ENCODE results near the gene ACOX2. TPM values are rescaled to one million over a fixed set of nuclear protein-coding genes. Genes with fewer than 3 reads are reported as not detected.

ACOX2 gene
- total and polyA plus RNA-seq, 7 experiments from 2014 or later, result not detected

- POLR2A ChIA-PET, result no interaction called here
- H3K9me3 Mint-ChIP-seq, result no peaks in the 10 kb centered on the region
- H3K27ac Mint-ChIP-seq, result no peak overlapping the region
- Histone ChIP-seq H3K4me1 (ENCODE audit: control insufficient read depth in 2 of 2, insufficient read depth in 2 of 2, low read length in 2 of 2) (no peaks in the 10 kb centered on the region), H3K27ac (ENCODE audit: low read depth, low read length) (no peak overlapping the region), H3K36me3 (ENCODE audit: control insufficient read depth in 2 of 3, insufficient read depth in 3 of 3, low read length in 3 of 3) (no peaks in the 10 kb centered on the region), H3K4me3 (ENCODE audit: low read length) (no peak overlapping the region), H3K9me3 (ENCODE audit: control insufficient read depth in 2 of 3, low read length in 3 of 3) (no peaks in the 10 kb centered on the region), H3K27me3 (ENCODE audit: control insufficient read depth in 2 of 2, insufficient read depth in 2 of 2, low read length in 2 of 2) (no peaks in the 10 kb centered on the region)
- intact Hi-C loops (cut with micrococcal nuclease), result no loop called here
- CTCF ChIA-PET, result no interaction called here
- H3K4me1 Mint-ChIP-seq, result peaks cover 3 to 6% (median 5%) of the 10 kb centered on the region in 7 donors
- H3K4me3 Mint-ChIP-seq, result no peak overlapping the region
- DNase-seq (no peak), ATAC-seq (no peak)
- no peaks in the 10 kb centered on the region for H3K36me3 Mint-ChIP-seq
- H3K27me3 Mint-ChIP-seq, result peaks cover 0 to 12% (median 10%) of the 10 kb centered on the region in 5 donors
Measured at GRCh38 chr3:58573640-58574039, 36.6 kb upstream of the ACOX2 start.

- Mint-ChIP-seq H3K4me1 (peaks cover 4 to 7% (median 6%) of the 10 kb centered on the region in 7 donors), H3K27me3 (peaks cover 0 to 12% (median 10%) of the 10 kb centered on the region in 5 donors), H3K27ac (no peak overlapping the region), H3K36me3 (no peaks in the 10 kb centered on the region), H3K9me3 (no peaks in the 10 kb centered on the region), H3K4me3 (peak overlapping the region in 1 of 10 donors; percentile 18)
- H3K4me1 ChIP-seq (ENCODE audit: control insufficient read depth in 2 of 2, insufficient read depth in 2 of 2, low read length in 2 of 2), result no peaks in the 10 kb centered on the region
- CTCF ChIA-PET, result no interaction called here
- intact Hi-C loops (cut with micrococcal nuclease), result no loop called here
- no peak overlapping the region for H3K4me3 ChIP-seq (ENCODE audit: low read length)
- H3K27ac ChIP-seq (ENCODE audit: low read depth, low read length), result no peak overlapping the region
- DNase-seq (no peak), ATAC-seq (no peak)
- no peaks in the 10 kb centered on the region for H3K9me3 ChIP-seq (ENCODE audit: control insufficient read depth in 2 of 3, low read length in 3 of 3)
- POLR2A ChIA-PET, result no interaction called here
- H3K36me3 ChIP-seq (ENCODE audit: control insufficient read depth in 2 of 3, insufficient read depth in 3 of 3, low read length in 3 of 3), result no peaks in the 10 kb centered on the region
- no peaks in the 10 kb centered on the region for H3K27me3 ChIP-seq (ENCODE audit: control insufficient read depth in 2 of 2, insufficient read depth in 2 of 2, low read length in 2 of 2)
Measured at GRCh38 chr3:58572634-58573230, 35.7 kb upstream of the ACOX2 start.

GRCh38 chr3:58572013-58572633 lies 35.1 kb upstream of the ACOX2 start:
- Histone ChIP-seq H3K4me1 (ENCODE audit: control insufficient read depth in 2 of 2, insufficient read depth in 2 of 2, low read length in 2 of 2) (no peaks in the 10 kb centered on the region), H3K4me3 (ENCODE audit: low read length) (no peak overlapping the region), H3K36me3 (ENCODE audit: control insufficient read depth in 2 of 3, insufficient read depth in 3 of 3, low read length in 3 of 3) (no peaks in the 10 kb centered on the region), H3K27me3 (ENCODE audit: control insufficient read depth in 2 of 2, insufficient read depth in 2 of 2, low read length in 2 of 2) (no peaks in the 10 kb centered on the region), H3K27ac (ENCODE audit: low read depth, low read length) (no peak overlapping the region), H3K9me3 (ENCODE audit: control insufficient read depth in 2 of 3, low read length in 3 of 3) (no peaks in the 10 kb centered on the region)
- intact Hi-C loops (cut with micrococcal nuclease), result no loop called here
- no peak for ATAC-seq
- no peak overlapping the region for H3K27ac Mint-ChIP-seq
- peaks cover 4 to 7% (median 6%) of the 10 kb centered on the region in 7 donors for H3K4me1 Mint-ChIP-seq
- no peak overlapping the region for H3K4me3 Mint-ChIP-seq
- no peaks in the 10 kb centered on the region for H3K9me3 Mint-ChIP-seq
- CTCF ChIA-PET, result interaction anchor here (0.5 kb wide), 1 partner anchor 57 kb away, joined by 3 read pairs; no protein-coding TSS in a partner anchor
- no peak for DNase-seq
- POLR2A ChIA-PET, result no interaction called here
- H3K27me3 Mint-ChIP-seq, result peaks cover 0 to 11% (median 7%) of the 10 kb centered on the region in 5 donors
- no peaks in the 10 kb centered on the region for H3K36me3 Mint-ChIP-seq

GRCh38 chr3:58570851-58571250 lies 33.9 kb upstream of the ACOX2 start:
- Histone ChIP-seq H3K36me3 (ENCODE audit: control insufficient read depth in 2 of 3, insufficient read depth in 3 of 3, low read length in 3 of 3) (no peaks in the 10 kb centered on the region), H3K27ac (ENCODE audit: low read depth, low read length) (no peak overlapping the region), H3K4me3 (ENCODE audit: low read length) (no peak overlapping the region), H3K9me3 (ENCODE audit: control insufficient read depth in 2 of 3, low read length in 3 of 3) (no peaks in the 10 kb centered on the region), H3K27me3 (ENCODE audit: control insufficient read depth in 2 of 2, insufficient read depth in 2 of 2, low read length in 2 of 2) (no peaks in the 10 kb centered on the region), H3K4me1 (ENCODE audit: control insufficient read depth in 2 of 2, insufficient read depth in 2 of 2, low read length in 2 of 2) (no peaks in the 10 kb centered on the region)
- Mint-ChIP-seq H3K4me3 (no peak overlapping the region), H3K9me3 (no peaks in the 10 kb centered on the region), H3K36me3 (no peaks in the 10 kb centered on the region), H3K4me1 (peaks cover 4 to 7% (median 6%) of the 10 kb centered on the region in 7 donors), H3K27me3 (peaks cover 0 to 8% (median 4%) of the 10 kb centered on the region in 5 donors), H3K27ac (no peak overlapping the region)
- CTCF ChIA-PET, result interaction anchor here (0.6 kb wide), 1 partner anchor 297 kb away, joined by 8 read pairs; no protein-coding TSS in a partner anchor
- DNase-seq, result no peak
- no peak for ATAC-seq
- intact Hi-C loops (cut with micrococcal nuclease), result no loop called here
- POLR2A ChIA-PET, result no interaction called here

GRCh38 chr3:58569287-58570001 lies 32.5 kb upstream of the ACOX2 start:
- Histone ChIP-seq H3K4me1 (ENCODE audit: control insufficient read depth in 2 of 2, insufficient read depth in 2 of 2, low read length in 2 of 2) (no peaks in the 10 kb centered on the region), H3K27ac (ENCODE audit: low read depth, low read length) (no peak overlapping the region), H3K36me3 (ENCODE audit: control insufficient read depth in 2 of 3, insufficient read depth in 3 of 3, low read length in 3 of 3) (no peaks in the 10 kb centered on the region), H3K27me3 (ENCODE audit: control insufficient read depth in 2 of 2, insufficient read depth in 2 of 2, low read length in 2 of 2) (no peaks in the 10 kb centered on the region), H3K4me3 (ENCODE audit: low read length) (no peak overlapping the region), H3K9me3 (ENCODE audit: control insufficient read depth in 2 of 3, low read length in 3 of 3) (no peaks in the 10 kb centered on the region)
- DNase-seq, result no peak
- H3K4me1 Mint-ChIP-seq, result peaks cover 4 to 7% (median 6%) of the 10 kb centered on the region in 7 donors
- CTCF ChIA-PET, result interaction anchor here (1.0 to 1.3 kb wide), 4 partner anchors 14 to 484 kb away, joined by 3 read pairs; no protein-coding TSS in a partner anchor
- no peaks in the 10 kb centered on the region for H3K9me3 Mint-ChIP-seq
- intact Hi-C loops (cut with micrococcal nuclease), result loop anchor here in 1 of 2 donors (10.0 kb wide), 1 partner anchor 485 kb away; the partner anchor contains the start of gene CFAP20DC
- POLR2A ChIA-PET, result no interaction called here
- no peaks in the 10 kb centered on the region for H3K36me3 Mint-ChIP-seq
- peak overlapping the region in 2 of 10 donors; percentile 40 to 54 for H3K4me3 Mint-ChIP-seq
- no peak overlapping the region for H3K27ac Mint-ChIP-seq
- peaks cover 0 to 8% (median 4%) of the 10 kb centered on the region in 5 donors for H3K27me3 Mint-ChIP-seq
- no peak for ATAC-seq

- no peaks in the 10 kb centered on the region for H3K27me3 ChIP-seq (ENCODE audit: control insufficient read depth in 2 of 2, insufficient read depth in 2 of 2, low read length in 2 of 2)
- no peaks in the 10 kb centered on the region for H3K36me3 ChIP-seq (ENCODE audit: control insufficient read depth in 2 of 3, insufficient read depth in 3 of 3, low read length in 3 of 3)
- peak overlapping the region in 7 of 10 donors; percentile 17 to 54 (median 36) for H3K4me3 Mint-ChIP-seq
- peaks cover 0 to 8% (median 4%) of the 10 kb centered on the region in 5 donors for H3K27me3 Mint-ChIP-seq
- H3K27ac ChIP-seq (ENCODE audit: low read depth, low read length), result no peak overlapping the region
- no peak overlapping the region for H3K4me3 ChIP-seq (ENCODE audit: low read length)
- H3K4me1 ChIP-seq (ENCODE audit: control insufficient read depth in 2 of 2, insufficient read depth in 2 of 2, low read length in 2 of 2), result no peaks in the 10 kb centered on the region
- ChIA-PET POLR2A (no interaction called here), CTCF (interaction anchor here (0.7 to 1.2 kb wide), 4 partner anchors 7 to 485 kb away, joined by 3 to 4 read pairs (median 3); no protein-coding TSS in a partner anchor)
- H3K4me1 Mint-ChIP-seq, result peaks cover 4 to 7% (median 6%) of the 10 kb centered on the region in 7 donors
- no peaks in the 10 kb centered on the region for H3K9me3 ChIP-seq (ENCODE audit: control insufficient read depth in 2 of 3, low read length in 3 of 3)
- intact Hi-C loops (cut with micrococcal nuclease), result loop anchor here (1.0 to 10.0 kb wide), 2 partner anchors 62 to 486 kb away; partner anchors contain the start of gene CFAP20DC (in 1 of the 2)
- H3K9me3 Mint-ChIP-seq, result no peaks in the 10 kb centered on the region
- no peaks in the 10 kb centered on the region for H3K36me3 Mint-ChIP-seq
- H3K27ac Mint-ChIP-seq, result peak overlapping the region in 4 of 9 donors; percentile 3 to 62 (median 42)
- DNase-seq (peak; percentile 5 to 75 (median 48)), ATAC-seq (peak; percentile 68)
Measured at GRCh38 chr3:58568572-58569286, 31.7 kb upstream of the ACOX2 start.
